ENCODE data around the gene IL18R1.

The IL18R1 gene

GRCh38 chr2:102437122-102437521 is 81.5 kb downstream of the IL18R1 start:
- Histone ChIP-seq H3K4me1 (ENCODE audit: insufficient read depth, low read length) (no peaks in the 10 kb centered on the region), H3K27me3 (ENCODE audit: insufficient read depth, low read length) (no peaks in the 10 kb centered on the region), H3K9ac (ENCODE audit: low read depth, low read length) (no peak overlapping the region), H3K9me3 (ENCODE audit: insufficient read depth, low read depth, low read length) (no peaks in the 10 kb centered on the region), H3K36me3 (ENCODE audit: insufficient read depth, low read depth, low read length) (no peaks in the 10 kb centered on the region), H3K27ac (ENCODE audit: low read length) (no peak overlapping the region), H3K4me3 (ENCODE audit: low read length) (no peak overlapping the region)

GRCh38 chr2:102438111-102438510 is 82.5 kb downstream of the IL18R1 start:
- Histone ChIP-seq H3K36me3 (ENCODE audit: insufficient read depth, low read depth, low read length) (no peaks in the 10 kb centered on the region), H3K9ac (ENCODE audit: low read depth, low read length) (no peak overlapping the region), H3K4me3 (ENCODE audit: low read length) (no peak overlapping the region), H3K9me3 (ENCODE audit: insufficient read depth, low read depth, low read length) (no peaks in the 10 kb centered on the region), H3K4me1 (ENCODE audit: insufficient read depth, low read length) (no peaks in the 10 kb centered on the region), H3K27me3 (ENCODE audit: insufficient read depth, low read length) (no peaks in the 10 kb centered on the region), H3K27ac (ENCODE audit: low read length) (no peak overlapping the region)

GRCh38 chr2:102438578-102438977 is 83.0 kb downstream of the IL18R1 start:
- no peak overlapping the region for H3K9ac ChIP-seq (ENCODE audit: low read depth, low read length)
- no peaks in the 10 kb centered on the region for H3K27me3 ChIP-seq (ENCODE audit: insufficient read depth, low read length)
- H3K9me3 ChIP-seq (ENCODE audit: insufficient read depth, low read depth, low read length) = no peaks in the 10 kb centered on the region
- H3K4me1 ChIP-seq (ENCODE audit: insufficient read depth, low read length) = no peaks in the 10 kb centered on the region
- no peak overlapping the region for H3K27ac ChIP-seq (ENCODE audit: low read length)
- no peaks in the 10 kb centered on the region for H3K36me3 ChIP-seq (ENCODE audit: insufficient read depth, low read depth, low read length)
- no peak overlapping the region for H3K4me3 ChIP-seq (ENCODE audit: low read length)

DNA sequence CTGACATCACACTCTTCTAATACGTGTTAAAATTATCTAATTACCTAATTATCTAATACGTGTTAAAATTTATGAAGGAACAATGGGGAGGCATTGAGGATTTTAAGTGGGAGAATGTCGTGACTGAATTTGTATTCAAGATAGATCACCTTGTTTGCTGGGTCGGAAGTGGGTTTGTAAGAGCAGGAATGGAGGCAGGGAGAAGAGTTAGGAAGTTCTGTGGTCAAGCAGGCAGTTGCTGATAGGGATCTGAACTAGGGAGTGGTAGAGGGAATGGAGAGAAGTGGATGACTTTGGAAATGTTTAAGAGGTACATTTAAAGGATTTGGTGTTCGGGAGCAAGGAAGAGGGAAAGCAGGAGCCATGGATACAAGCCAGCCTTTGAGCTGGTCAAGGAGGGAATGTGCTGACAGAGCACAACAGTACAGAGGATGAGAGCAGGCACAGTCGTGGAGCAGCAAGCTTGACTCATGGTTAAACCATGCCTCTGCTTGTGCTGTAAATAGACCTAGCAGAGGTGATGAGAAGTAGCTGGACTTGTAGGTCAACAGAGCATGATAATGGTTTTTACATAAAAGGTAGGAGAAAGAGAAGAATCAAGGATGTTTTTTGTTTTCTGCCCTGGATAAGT is 83.6 kb downstream of the IL18R1 start:
- no peak overlapping the region for H3K4me3 ChIP-seq (ENCODE audit: low read length)
- H3K9ac ChIP-seq (ENCODE audit: low read depth, low read length) = no peak overlapping the region
- no peaks in the 10 kb centered on the region for H3K9me3 ChIP-seq (ENCODE audit: insufficient read depth, low read depth, low read length)
- no peak overlapping the region for H3K27ac ChIP-seq (ENCODE audit: low read length)
- no peaks in the 10 kb centered on the region for H3K4me1 ChIP-seq (ENCODE audit: insufficient read depth, low read length)
- no peaks in the 10 kb centered on the region for H3K27me3 ChIP-seq (ENCODE audit: insufficient read depth, low read length)
- H3K36me3 ChIP-seq (ENCODE audit: insufficient read depth, low read depth, low read length) = no peaks in the 10 kb centered on the region

- no peak overlapping the region for H3K27ac ChIP-seq (ENCODE audit: low read length)
- no peak overlapping the region for H3K4me3 ChIP-seq (ENCODE audit: low read length)
- H3K36me3 ChIP-seq (ENCODE audit: insufficient read depth, low read depth, low read length) = no peaks in the 10 kb centered on the region
- H3K9me3 ChIP-seq (ENCODE audit: insufficient read depth, low read depth, low read length) = no peaks in the 10 kb centered on the region
- H3K9ac ChIP-seq (ENCODE audit: low read depth, low read length) = no peak overlapping the region
- H3K4me1 ChIP-seq (ENCODE audit: insufficient read depth, low read length) = no peaks in the 10 kb centered on the region
- no peaks in the 10 kb centered on the region for H3K27me3 ChIP-seq (ENCODE audit: insufficient read depth, low read length)
Measured at GRCh38 chr2:102442967-102443828, 87.6 kb downstream of the IL18R1 start.

- no peaks in the 10 kb centered on the region for H3K9me3 ChIP-seq (ENCODE audit: insufficient read depth, low read depth, low read length)
- no peaks in the 10 kb centered on the region for H3K36me3 ChIP-seq (ENCODE audit: insufficient read depth, low read depth, low read length)
- no peaks in the 10 kb centered on the region for H3K4me1 ChIP-seq (ENCODE audit: insufficient read depth, low read length)
- no peak overlapping the region for H3K9ac ChIP-seq (ENCODE audit: low read depth, low read length)
- no peaks in the 10 kb centered on the region for H3K27me3 ChIP-seq (ENCODE audit: insufficient read depth, low read length)
- H3K27ac ChIP-seq (ENCODE audit: low read length) = no peak overlapping the region
- no peak overlapping the region for H3K4me3 ChIP-seq (ENCODE audit: low read length)
Measured at GRCh38 chr2:102444233-102444632, 88.6 kb downstream of the IL18R1 start.

DNA sequence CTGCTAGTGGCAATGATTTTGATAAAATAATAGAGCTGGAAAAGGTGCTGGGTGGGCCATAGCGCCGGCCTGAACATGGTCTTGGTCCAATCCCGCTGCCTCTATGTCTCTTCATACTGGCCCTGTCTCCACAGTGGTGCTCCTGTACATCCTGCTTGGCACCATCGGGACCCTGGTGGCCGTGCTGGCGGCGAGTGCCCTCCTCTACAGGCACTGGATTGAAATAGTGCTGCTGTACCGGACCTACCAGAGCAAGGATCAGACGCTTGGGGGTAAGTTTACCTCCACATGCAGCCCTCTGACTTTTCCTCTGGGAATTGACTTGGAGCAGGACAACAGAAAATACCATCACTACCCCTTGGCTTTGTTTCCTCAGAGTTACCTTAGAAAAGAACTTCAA is 91.3 kb downstream of the IL18R1 start:
- Histone ChIP-seq H3K27ac (ENCODE audit: low read length) (no peak overlapping the region), H3K27me3 (ENCODE audit: insufficient read depth, low read length) (no peaks in the 10 kb centered on the region), H3K9me3 (ENCODE audit: insufficient read depth, low read depth, low read length) (no peaks in the 10 kb centered on the region), H3K9ac (ENCODE audit: low read depth, low read length) (no peak overlapping the region), H3K36me3 (ENCODE audit: insufficient read depth, low read depth, low read length) (no peaks in the 10 kb centered on the region), H3K4me1 (ENCODE audit: insufficient read depth, low read length) (no peaks in the 10 kb centered on the region), H3K4me3 (ENCODE audit: low read length) (no peak overlapping the region)

Data from iPS-20b (cell line).